Adrenal gland (tissue), 12 donors: ENCODE data around the gene BORCS8. TPM values are rescaled to one million over a fixed set of nuclear protein-coding genes. Genes with fewer than 3 reads are reported as not detected.

Experiments
- DNase-seq, 7 donors: peaks; one replicate each; pipeline ENCODE4 v3.0.0-alpha.2; 2019 to 2020
- H3K27ac ChIP-seq, 5 donors: fragments of 200-600 bp; sonication (generic) in 4 of 5; 1 replicate in 3 of 5; 2 replicates in 2 of 5; pipeline versions ENCODE4 v1.5.1 to v1.8.0; 2016 to 2020; ENCODE audit warnings: mild to moderate bottlenecking in 1 of 5
- H3K27me3 ChIP-seq: fragments of 200-600 bp; 2 replicates; pipeline ENCODE4 v1.8.0; 2021
- H3K36me3 ChIP-seq, 2 donors: fragments of 200-600 bp; replicated peaks in 1 of 2; 1 replicate in 1 of 2; 2 replicates in 1 of 2; pipeline versions ENCODE4 v1.5.1 to v1.8.0; 2018 to 2022
- H3K4me1 ChIP-seq, 2 donors: fragments of 200-600 bp; replicated peaks in 1 of 2; 1 replicate in 1 of 2; 2 replicates in 1 of 2; pipeline versions ENCODE4 v1.5.1 to v1.8.0; 2018 to 2021
- H3K4me3 ChIP-seq, 4 donors: fragments of 200-600 bp; sonication (generic) in 3 of 4; one replicate each; pipeline ENCODE4 v1.5.1; 2016 to 2018
- H3K9me3 ChIP-seq, 3 donors: fragments of 200-600 bp; sonication (generic) in 1 of 3; replicated peaks in 1 of 3; 1 replicate in 2 of 3; 2 replicates in 1 of 3; pipeline versions ENCODE4 v1.5.1 to v1.8.0; 2016 to 2021
- POLR2A ChIP-seq, 2 donors: fragments of 450-650 bp; IDR thresholded peaks; one replicate each; pipeline ENCODE4 v1.6.1; 2017; ENCODE audit warnings: antibody characterized with exemption in 2 of 2, mild to moderate bottlenecking in 2 of 2, moderate library complexity in 1 of 2
- WGBS, 4 donors: extraction: QIAGEN DNeasy Blood & Tissue Kit in 2 of 4; methylation state at CpG; one replicate each; pipeline versions ENCODE4 v1.1.5 to v1.1.7; 2013 to 2017; 5-methylcytosine and 5-hydroxymethylcytosine counted together
- intact Hi-C, 2 donors: fragments of 100-400 bp; cut with DNase I; formaldehyde crosslinking; loops; one replicate each; pipeline versions ENCODE4 v1.14.1 to v1.15.0; 2022 to 2023
- polyA plus RNA-seq, 3 donors: library from polyadenylated mRNA; stranded (reverse); fragments of 200-250 nt in 2 of 3; fragments of 350-450 nt in 1 of 3; fragmentation: Illumina TruSeq in 1 of 3; extraction: RNeasy Lipid Tissue Mini Kit (QIAGEN cat#74804) in 1 of 3; gene quantifications; one replicate each; pipeline ENCODE4 v1.2.3, GENCODE V29; 2013 to 2014
- total RNA-seq, 9 donors: library from RNA; depleted of rRNA in 4 of 9; stranded (reverse); fragments of >200 nt in 4 of 9; fragments of 120-200 nt in 1 of 9; fragmentation: NEBNext Ultra II Directional in 1 of 9; extraction: Animal tissue kit (Norgen Biotek cat#: 25700) in 1 of 9; gene quantifications; one replicate each; pipeline versions ENCODE4 v1.1.0 to v1.2.4, GENCODE V29; 2013 to 2023
- TF ChIP-seq, protein P1 (sequence below), 6 experiments: fragments of 450-650 bp in 4 of 6; fragments of 200-600 bp in 2 of 6; sonication (generic) in 1 of 6; IDR thresholded peaks; 1 replicate in 5 of 6; 2 replicates in 1 of 6; pipeline versions ENCODE4 v1.5.1 to v1.8.0; 2016 to 2021; ENCODE audit warnings: antibody characterized with exemption in 6 of 6, mild to moderate bottlenecking in 2 of 6, moderate library complexity in 1 of 6
- donor health status: healthy with polysubstance abuse.
- donor health status: Bipolar disorder and iron deficiency.
- donor health status: DM: yes; HTN: yes; CAD: no.
- donor health status: DM: no; HTN: no; CAD: no.
- donor health status: DM: no; HTN: no; CAD: no.
- donor health status: DM: yes; HTN: yes; CAD: no.

The BORCS8 gene
- total and polyA plus RNA-seq, 12 donors, result 8.3 to 49.6 (median 24.0) TPM

DNA sequence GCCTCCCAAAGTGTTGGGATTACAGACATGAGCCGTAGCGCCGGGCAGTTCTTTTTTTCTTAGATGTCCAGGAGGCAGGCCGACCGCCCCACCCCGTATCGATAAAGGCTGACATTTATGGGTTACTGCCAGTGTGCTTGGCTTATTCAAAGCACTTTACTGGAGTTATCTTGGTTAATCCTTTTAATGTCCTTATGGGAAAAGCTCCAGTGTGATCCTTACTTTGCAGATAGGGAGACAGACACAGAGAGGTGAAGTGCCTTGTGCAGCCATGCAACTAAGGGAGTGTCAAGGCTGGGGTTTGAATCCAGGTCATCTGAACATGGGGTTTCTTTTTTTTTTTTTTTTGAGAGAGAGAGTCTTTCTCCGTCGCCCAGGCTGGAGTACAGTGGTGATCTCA, 39.0 kb upstream of the BORCS8 start:
- H3K9me3 ChIP-seq, result peaks cover 0 to 8% (median 0%) of the 10 kb centered on the region in 3 donors
- no peak for DNase-seq
- intact Hi-C loops, result no loop called here
- H3K36me3 ChIP-seq, result no peaks in the 10 kb centered on the region
- no peak overlapping the region for H3K27ac ChIP-seq
- WGBS, 4 donors, result 84 to 93% (median 85%) methylated on average over 9 of the region's 9 CpGs
- no peaks in the 10 kb centered on the region for H3K4me1 ChIP-seq
- TF ChIP-seq, protein P1, sequence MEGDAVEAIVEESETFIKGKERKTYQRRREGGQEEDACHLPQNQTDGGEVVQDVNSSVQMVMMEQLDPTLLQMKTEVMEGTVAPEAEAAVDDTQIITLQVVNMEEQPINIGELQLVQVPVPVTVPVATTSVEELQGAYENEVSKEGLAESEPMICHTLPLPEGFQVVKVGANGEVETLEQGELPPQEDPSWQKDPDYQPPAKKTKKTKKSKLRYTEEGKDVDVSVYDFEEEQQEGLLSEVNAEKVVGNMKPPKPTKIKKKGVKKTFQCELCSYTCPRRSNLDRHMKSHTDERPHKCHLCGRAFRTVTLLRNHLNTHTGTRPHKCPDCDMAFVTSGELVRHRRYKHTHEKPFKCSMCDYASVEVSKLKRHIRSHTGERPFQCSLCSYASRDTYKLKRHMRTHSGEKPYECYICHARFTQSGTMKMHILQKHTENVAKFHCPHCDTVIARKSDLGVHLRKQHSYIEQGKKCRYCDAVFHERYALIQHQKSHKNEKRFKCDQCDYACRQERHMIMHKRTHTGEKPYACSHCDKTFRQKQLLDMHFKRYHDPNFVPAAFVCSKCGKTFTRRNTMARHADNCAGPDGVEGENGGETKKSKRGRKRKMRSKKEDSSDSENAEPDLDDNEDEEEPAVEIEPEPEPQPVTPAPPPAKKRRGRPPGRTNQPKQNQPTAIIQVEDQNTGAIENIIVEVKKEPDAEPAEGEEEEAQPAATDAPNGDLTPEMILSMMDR (IDR thresholded peaks at IDR 0.05), result no peak
- TF ChIP-seq POLR2A (IDR thresholded peaks at IDR 0.05), result no peak
- no peak overlapping the region for H3K4me3 ChIP-seq
- peaks cover 14% of the 10 kb centered on the region for H3K27me3 ChIP-seq

DNA sequence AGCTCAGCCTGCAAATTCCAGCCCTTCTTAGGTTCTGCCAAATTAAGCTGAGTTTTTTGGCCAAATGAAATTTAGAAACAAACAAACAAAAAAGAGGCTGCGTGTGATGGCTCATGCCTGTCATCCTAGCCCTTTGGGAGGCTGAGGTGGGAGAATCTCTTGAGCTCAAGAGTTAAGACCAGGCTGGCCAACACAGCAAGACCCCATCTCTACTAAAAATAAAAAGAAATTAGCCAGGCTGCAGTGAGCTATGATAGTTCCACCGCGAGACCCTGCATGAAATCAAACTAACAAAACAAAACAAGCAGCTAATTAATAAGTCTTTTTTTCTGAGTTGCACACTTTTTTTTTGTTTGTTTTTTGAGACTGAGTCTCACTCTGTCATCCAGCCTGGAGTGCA, 37.7 kb upstream of the BORCS8 start:
- no peak overlapping the region for H3K4me3 ChIP-seq
- no peak for DNase-seq
- no peaks in the 10 kb centered on the region for H3K36me3 ChIP-seq
- TF ChIP-seq, protein P1 (IDR thresholded peaks at IDR 0.05), result no peak
- TF ChIP-seq POLR2A (IDR thresholded peaks at IDR 0.05), result no peak
- H3K27me3 ChIP-seq, result peaks cover 14% of the 10 kb centered on the region
- H3K9me3 ChIP-seq, result peaks cover 0 to 8% (median 0%) of the 10 kb centered on the region in 3 donors
- intact Hi-C loops, result no loop called here
- H3K4me1 ChIP-seq, result peaks cover 0 to 8% of the 10 kb centered on the region in 2 donors
- WGBS, 4 donors, result 75 to 84% (median 79%) methylated on average over 3 of the region's 3 CpGs
- H3K27ac ChIP-seq, result no peak overlapping the region

- Histone ChIP-seq H3K27me3 (peaks cover 14% of the 10 kb centered on the region), H3K36me3 (no peaks in the 10 kb centered on the region)
Observed at GRCh38 chr19:19227217-19227616, 35.3 kb upstream of the BORCS8 start.

DNA sequence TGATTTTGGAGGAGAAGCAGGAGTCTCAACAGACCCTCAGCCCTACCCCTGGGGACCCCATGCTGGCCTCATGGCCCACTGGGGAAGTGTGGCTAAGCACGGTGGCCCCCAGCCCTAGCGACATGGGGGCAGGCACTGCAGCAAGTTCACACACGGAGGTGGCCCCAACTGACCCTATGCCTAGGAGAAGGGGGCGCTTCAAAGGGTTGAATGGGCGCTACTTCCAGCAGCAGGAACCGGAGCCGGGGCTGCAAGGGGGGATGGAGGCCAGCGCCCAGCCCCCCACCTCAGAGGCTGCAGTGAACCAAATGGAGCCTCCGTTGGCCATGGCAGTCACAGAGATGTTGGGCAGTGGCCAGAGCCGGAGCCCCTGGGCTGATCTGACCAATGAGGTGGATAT, 34.7 kb upstream of the BORCS8 start:
- Histone ChIP-seq H3K4me1 (peaks cover 0 to 8% of the 10 kb centered on the region in 2 donors), H3K27ac (no peak overlapping the region), H3K27me3 (peaks cover 14% of the 10 kb centered on the region), H3K9me3 (no peaks in the 10 kb centered on the region), H3K4me3 (no peak overlapping the region), H3K36me3 (no peaks in the 10 kb centered on the region)
- intact Hi-C loops, result no loop called here
- 61 to 75% (median 69%) methylated on average over 7 to 10 of the region's 10 CpGs for WGBS, 4 donors
- no peak for DNase-seq
- TF ChIP-seq, protein P1 (IDR thresholded peaks at IDR 0.05), result no peak
- no peak for TF ChIP-seq POLR2A (IDR thresholded peaks at IDR 0.05)

More at GRCh38 chr19:19227217-19227616, 35.3 kb upstream of the BORCS8 start:
- DNase-seq, result no peak
- Histone ChIP-seq H3K27ac (no peak overlapping the region), H3K4me1 (peaks cover 0 to 8% of the 10 kb centered on the region in 2 donors), H3K9me3 (no peaks in the 10 kb centered on the region), H3K4me3 (no peak overlapping the region)
- TF ChIP-seq POLR2A (IDR thresholded peaks at IDR 0.05), result no peak
- TF ChIP-seq, protein P1 (IDR thresholded peaks at IDR 0.05), result no peak
- intact Hi-C loops, result no loop called here
- WGBS, 4 donors, result 83 to 88% (median 86%) methylated on average over 2 to 4 of the region's 4 CpGs
